DMS114 treated with DMSO at 0.1 percent for 48 hours (cell line): ENCODE data around the gene GLIS1.
"Not testable (repeated sequence)": the region's sequence is repeated elsewhere in the genome, so short reads cannot be mapped to it uniquely, and the experiment has no call there.

Experiments used
- DNase-seq: peaks from one replicate; lab custom pipeline; 2025; ENCODE audit not compliant: unreplicated experiment; lab: John Stamatoyannopoulos, UW

The GLIS1 gene

GRCh38 chr1:53739109-53739681 lies at the start of gene GLIS1:
GLIS1 (minus strand) TSS chr1:53739164; CDS start chr1:53738064, 1,100 bp downstream.
- DNase-seq, result peak; percentile 63

- no peak for DNase-seq
These were observed 48.7 kb upstream of the GLIS1 start for GRCh38 chr1:53787655-53788054.

GRCh38 chr1:53783056-53783455 lies 44.1 kb upstream of the GLIS1 start:
- DNase-seq, result no peak

GRCh38 chr1:53781654-53782053 lies 42.7 kb upstream of the GLIS1 start:
- no peak for DNase-seq

- DNase-seq, result no peak
These were observed 38.3 kb upstream of the GLIS1 start for GRCh38 chr1:53777272-53777671.

GRCh38 chr1:53771648-53772047 lies 32.7 kb upstream of the GLIS1 start:
- DNase-seq, result no peak

GRCh38 chr1:53769780-53770179 lies 30.8 kb upstream of the GLIS1 start:
- no peak for DNase-seq

- DNase-seq, result no peak
These were observed 30.2 kb upstream of the GLIS1 start for GRCh38 chr1:53769184-53769583.

GRCh38 chr1:53766831-53767405 lies 28.0 kb upstream of the GLIS1 start:
- DNase-seq, result no peak

GRCh38 chr1:53766194-53766742 lies 27.3 kb upstream of the GLIS1 start:
- no peak for DNase-seq

- no peak for DNase-seq
These were observed 26.7 kb upstream of the GLIS1 start for GRCh38 chr1:53765657-53766056.

- DNase-seq, result no peak
These were observed 24.9 kb upstream of the GLIS1 start for GRCh38 chr1:53763911-53764310.

GRCh38 chr1:53763461-53763860 lies 24.5 kb upstream of the GLIS1 start:
- DNase-seq, result no peak

GRCh38 chr1:53760497-53760896 lies 21.5 kb upstream of the GLIS1 start:
- not testable (repeated sequence) for DNase-seq

GRCh38 chr1:53755874-53756273 lies 16.9 kb upstream of the GLIS1 start:
- DNase-seq, result no peak

- peak; percentile 42 for DNase-seq
These were observed 15.7 kb upstream of the GLIS1 start for GRCh38 chr1:53754484-53755312.

GRCh38 chr1:53752281-53752680 lies 13.3 kb upstream of the GLIS1 start:
- no peak for DNase-seq

GRCh38 chr1:53747841-53748240 lies 8.9 kb upstream of the GLIS1 start:
- no peak for DNase-seq

- DNase-seq, result no peak
These were observed 1.7 kb upstream of the GLIS1 start for GRCh38 chr1:53740621-53741105.

GRCh38 chr1:53738205-53739108 lies 507 bp downstream of the GLIS1 start:
- no peak for DNase-seq
